Keratinocyte (primary cell): ENCODE data around the gene TINCR.

ENCODE experiments used
- EZH2 ChIP-seq: IDR thresholded peaks from one replicate; pipeline ENCODE4 v1.6.1; 2012; ENCODE audit warnings: inconsistent platforms, mild to moderate bottlenecking, low read length, moderate library complexity
- TF ChIP-seq, protein P1 (sequence below), 3 experiments: IDR thresholded peaks in 1 of 3; conservative IDR thresholded peaks in 1 of 3; optimal IDR thresholded peaks in 1 of 3; 2 replicates in 2 of 3; 3 replicates in 1 of 3; pipeline versions ENCODE3 to v1.5.1; 2011; ENCODE audit warnings: low read length in 3 of 3, mild to moderate bottlenecking in 3 of 3, moderate library complexity in 2 of 3, control low read depth in 1 of 3, inconsistent platforms in 1 of 3; ENCODE audit not compliant: insufficient read depth in 2 of 3; ENCODE audit errors: extremely low read depth in 1 of 3

DNA sequence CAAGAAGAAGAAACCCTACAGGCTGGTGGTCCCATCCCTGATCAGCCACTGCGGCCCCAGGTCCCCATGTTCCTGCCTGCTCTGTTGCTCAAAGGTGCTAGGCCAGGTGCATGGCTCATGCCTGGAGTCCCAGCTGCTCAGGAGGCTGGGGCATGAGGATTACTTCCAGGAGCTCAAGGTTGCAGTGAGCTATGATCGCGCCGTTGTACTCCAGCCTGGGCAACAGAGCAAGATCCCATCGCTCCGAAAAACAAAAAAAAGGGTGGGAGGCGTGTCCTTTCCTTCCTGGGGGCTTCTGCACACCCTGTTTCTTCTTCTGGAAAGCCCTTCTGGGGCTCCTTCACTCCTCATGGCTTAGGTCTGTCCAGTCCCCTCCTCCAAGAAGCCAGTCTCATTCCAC, 11.9 kb upstream of the TINCR start:
- TF ChIP-seq, protein P1, sequence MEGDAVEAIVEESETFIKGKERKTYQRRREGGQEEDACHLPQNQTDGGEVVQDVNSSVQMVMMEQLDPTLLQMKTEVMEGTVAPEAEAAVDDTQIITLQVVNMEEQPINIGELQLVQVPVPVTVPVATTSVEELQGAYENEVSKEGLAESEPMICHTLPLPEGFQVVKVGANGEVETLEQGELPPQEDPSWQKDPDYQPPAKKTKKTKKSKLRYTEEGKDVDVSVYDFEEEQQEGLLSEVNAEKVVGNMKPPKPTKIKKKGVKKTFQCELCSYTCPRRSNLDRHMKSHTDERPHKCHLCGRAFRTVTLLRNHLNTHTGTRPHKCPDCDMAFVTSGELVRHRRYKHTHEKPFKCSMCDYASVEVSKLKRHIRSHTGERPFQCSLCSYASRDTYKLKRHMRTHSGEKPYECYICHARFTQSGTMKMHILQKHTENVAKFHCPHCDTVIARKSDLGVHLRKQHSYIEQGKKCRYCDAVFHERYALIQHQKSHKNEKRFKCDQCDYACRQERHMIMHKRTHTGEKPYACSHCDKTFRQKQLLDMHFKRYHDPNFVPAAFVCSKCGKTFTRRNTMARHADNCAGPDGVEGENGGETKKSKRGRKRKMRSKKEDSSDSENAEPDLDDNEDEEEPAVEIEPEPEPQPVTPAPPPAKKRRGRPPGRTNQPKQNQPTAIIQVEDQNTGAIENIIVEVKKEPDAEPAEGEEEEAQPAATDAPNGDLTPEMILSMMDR (optimal IDR thresholded peaks at IDR 0.05 in 1 of 3, IDR thresholded peaks at IDR 0.05 in 1 of 3, conservative IDR thresholded peaks at IDR 0.05 in 1 of 3; ENCODE audit: extremely low read depth in 1 of 3, insufficient read depth in 2 of 3, low read length in 3 of 3) = no peak
- no peak for TF ChIP-seq EZH2
